Nephron (organoid): ENCODE data around the gene CLCNKA.

ENCODE experiments used
- H3K27ac Mint-ChIP-seq, 3 experiments: 2 replicates each; pipeline ENCODE4 v1.8.0; 2020; ENCODE audit warnings: mixed read lengths in 3 of 3, mild to moderate bottlenecking in 2 of 3, moderate library complexity in 1 of 3
- H3K27me3 Mint-ChIP-seq: 2 replicates; pipeline ENCODE4 v1.8.0; 2021; ENCODE audit warnings: low read depth, mild to moderate bottlenecking, moderate library complexity, mixed read lengths
- H3K36me3 Mint-ChIP-seq: 2 replicates; pipeline ENCODE4 v1.8.0; 2020; ENCODE audit warnings: low read depth, mixed read lengths
- H3K4me1 Mint-ChIP-seq: 2 replicates; pipeline ENCODE4 v1.8.0; 2020; ENCODE audit warnings: mixed read lengths
- H3K4me3 Mint-ChIP-seq, 3 experiments: 2 replicates each; pipeline ENCODE4 v1.8.0; 2020; ENCODE audit warnings: mild to moderate bottlenecking in 3 of 3, mixed read lengths in 3 of 3, moderate library complexity in 2 of 3
- H3K9me3 Mint-ChIP-seq: 2 replicates; pipeline ENCODE4 v1.8.0; 2020; ENCODE audit warnings: mixed read lengths
- TF ChIP-seq, protein P1 (sequence below), 3 experiments: fragments of 200-600 bp; sonication (generic); IDR thresholded peaks; one replicate each; pipeline ENCODE4 v1.5.0; 2021; ENCODE audit warnings: antibody characterized with exemption in 3 of 3; ENCODE audit not compliant: unreplicated experiment in 3 of 3

CLCNKA gene

DNA sequence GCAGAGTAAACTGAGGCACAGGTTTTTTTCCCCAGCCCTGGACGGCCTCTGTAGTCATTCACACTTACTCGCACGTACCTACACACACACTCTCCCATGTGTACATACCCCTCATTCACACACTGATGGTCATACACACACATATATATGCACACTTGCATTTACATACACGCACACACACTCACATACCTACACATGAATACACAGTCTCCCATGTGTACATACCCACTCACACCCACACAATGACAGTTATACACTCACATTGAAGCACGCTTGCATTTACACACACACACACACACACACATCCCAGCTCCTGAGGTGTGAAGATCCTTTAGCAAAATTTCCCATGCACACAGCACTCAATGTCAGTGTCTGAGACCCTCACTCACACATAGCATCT, 52.4 kb downstream of the CLCNKA start:
- H3K27ac Mint-ChIP-seq = peak overlapping the region; percentile 14 to 55 (median 46)
- H3K27me3 Mint-ChIP-seq = peaks cover 30% of the 10 kb centered on the region
- H3K9me3 Mint-ChIP-seq = peaks cover 3% of the 10 kb centered on the region

DNA sequence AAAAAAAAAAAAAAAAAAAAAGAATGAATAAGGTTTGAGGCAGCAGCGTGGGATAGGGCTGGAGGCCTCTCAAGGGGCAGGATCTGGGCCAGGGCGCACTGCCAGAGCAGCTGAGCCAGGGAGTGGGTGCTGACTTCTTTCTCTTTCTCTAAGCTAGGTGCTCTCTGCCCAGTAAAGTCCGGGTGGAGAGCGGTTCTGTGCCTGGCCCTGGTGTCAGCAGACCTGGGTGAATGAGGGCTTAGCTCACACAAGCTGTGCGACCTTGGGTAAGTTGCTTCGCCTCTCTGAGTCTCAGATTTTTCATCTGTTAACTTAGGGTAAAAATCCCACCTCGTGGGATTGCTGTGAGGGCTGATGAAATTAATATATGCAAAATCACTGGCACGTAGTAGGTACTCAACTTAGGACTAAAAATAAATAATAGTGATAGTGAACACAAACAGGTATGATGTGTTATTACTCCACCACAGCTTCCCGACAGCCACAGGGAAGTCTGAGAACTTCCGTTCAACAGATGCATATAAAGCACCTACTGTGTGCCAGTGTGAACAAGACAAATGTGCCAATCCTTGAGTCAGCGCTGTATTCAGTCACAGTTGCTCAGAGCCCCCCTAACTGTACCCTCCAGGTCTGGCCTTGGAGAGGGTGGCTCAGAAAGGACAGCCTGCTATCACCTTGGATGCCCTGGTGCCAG, 53.6 kb downstream of the CLCNKA start:
- no peaks in the 10 kb centered on the region for H3K36me3 Mint-ChIP-seq
- H3K27ac Mint-ChIP-seq = no peak overlapping the region
- H3K4me1 Mint-ChIP-seq = peaks cover 29% of the 10 kb centered on the region
- peak overlapping the region in 2 of 3 experiments; percentile 31 to 57 for H3K4me3 Mint-ChIP-seq
- peaks cover 25% of the 10 kb centered on the region for H3K27me3 Mint-ChIP-seq
- TF ChIP-seq, protein P1, sequence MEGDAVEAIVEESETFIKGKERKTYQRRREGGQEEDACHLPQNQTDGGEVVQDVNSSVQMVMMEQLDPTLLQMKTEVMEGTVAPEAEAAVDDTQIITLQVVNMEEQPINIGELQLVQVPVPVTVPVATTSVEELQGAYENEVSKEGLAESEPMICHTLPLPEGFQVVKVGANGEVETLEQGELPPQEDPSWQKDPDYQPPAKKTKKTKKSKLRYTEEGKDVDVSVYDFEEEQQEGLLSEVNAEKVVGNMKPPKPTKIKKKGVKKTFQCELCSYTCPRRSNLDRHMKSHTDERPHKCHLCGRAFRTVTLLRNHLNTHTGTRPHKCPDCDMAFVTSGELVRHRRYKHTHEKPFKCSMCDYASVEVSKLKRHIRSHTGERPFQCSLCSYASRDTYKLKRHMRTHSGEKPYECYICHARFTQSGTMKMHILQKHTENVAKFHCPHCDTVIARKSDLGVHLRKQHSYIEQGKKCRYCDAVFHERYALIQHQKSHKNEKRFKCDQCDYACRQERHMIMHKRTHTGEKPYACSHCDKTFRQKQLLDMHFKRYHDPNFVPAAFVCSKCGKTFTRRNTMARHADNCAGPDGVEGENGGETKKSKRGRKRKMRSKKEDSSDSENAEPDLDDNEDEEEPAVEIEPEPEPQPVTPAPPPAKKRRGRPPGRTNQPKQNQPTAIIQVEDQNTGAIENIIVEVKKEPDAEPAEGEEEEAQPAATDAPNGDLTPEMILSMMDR (IDR thresholded peaks at IDR 0.05; ENCODE audit: unreplicated experiment in 3 of 3) = no peak
- H3K9me3 Mint-ChIP-seq = peaks cover 3% of the 10 kb centered on the region

More for the DNA sequence above, 52.4 kb downstream of the CLCNKA start:
- peaks cover 29% of the 10 kb centered on the region for H3K4me1 Mint-ChIP-seq
- peak overlapping the region; percentile 76 to 81 (median 80) for H3K4me3 Mint-ChIP-seq
- TF ChIP-seq, protein P1 (IDR thresholded peaks at IDR 0.05; ENCODE audit: unreplicated experiment in 3 of 3) = no peak
- H3K36me3 Mint-ChIP-seq = no peaks in the 10 kb centered on the region

DNA sequence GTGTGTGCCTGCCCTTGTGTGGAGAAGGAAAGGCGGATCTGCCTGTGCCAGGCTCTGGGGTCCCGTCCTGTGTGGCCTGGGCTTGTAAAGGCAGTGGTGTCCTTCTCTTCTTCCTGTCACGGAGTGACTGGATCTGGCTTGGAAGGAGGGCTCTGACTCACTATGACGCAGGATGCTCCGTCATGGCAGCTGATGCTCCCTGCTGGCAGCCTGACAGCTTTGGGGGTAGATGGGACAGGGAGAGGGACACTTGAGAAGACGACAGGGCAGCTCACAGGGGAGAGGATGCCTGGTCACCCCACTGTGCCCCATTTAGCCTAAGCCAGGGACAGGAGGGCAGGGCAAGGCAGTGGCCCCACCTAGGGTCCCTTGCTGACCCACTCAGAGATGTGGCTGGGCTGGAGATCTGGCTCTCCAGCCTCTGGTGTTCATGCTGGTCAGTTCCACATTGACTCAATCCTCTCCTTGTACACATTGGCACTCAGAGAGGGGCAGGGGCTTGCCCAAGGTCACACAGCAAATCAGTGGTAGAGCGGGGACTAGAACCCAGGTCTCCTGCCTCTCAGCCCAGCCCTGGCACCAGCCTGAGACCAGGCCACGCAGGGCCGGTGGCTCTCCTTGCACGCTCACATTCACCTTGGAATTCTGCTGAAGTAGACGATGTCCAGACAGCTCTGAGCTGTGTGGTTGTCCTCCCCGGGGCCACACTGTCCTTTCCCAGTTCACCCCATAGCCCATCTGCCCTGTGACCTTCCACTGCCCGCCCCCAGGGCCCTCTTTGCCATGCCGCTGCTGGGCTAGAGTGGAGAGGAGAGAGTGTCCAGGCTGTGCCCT, 54.4 kb downstream of the CLCNKA start:
- Mint-ChIP-seq H3K9me3 (peaks cover 3% of the 10 kb centered on the region), H3K4me1 (peaks cover 29% of the 10 kb centered on the region), H3K36me3 (no peaks in the 10 kb centered on the region), H3K27me3 (peaks cover 25% of the 10 kb centered on the region), H3K4me3 (peak overlapping the region in 1 of 3 experiments; percentile 34), H3K27ac (no peak overlapping the region)
- TF ChIP-seq, protein P1 (IDR thresholded peaks at IDR 0.05; ENCODE audit: unreplicated experiment in 3 of 3) = no peak

DNA sequence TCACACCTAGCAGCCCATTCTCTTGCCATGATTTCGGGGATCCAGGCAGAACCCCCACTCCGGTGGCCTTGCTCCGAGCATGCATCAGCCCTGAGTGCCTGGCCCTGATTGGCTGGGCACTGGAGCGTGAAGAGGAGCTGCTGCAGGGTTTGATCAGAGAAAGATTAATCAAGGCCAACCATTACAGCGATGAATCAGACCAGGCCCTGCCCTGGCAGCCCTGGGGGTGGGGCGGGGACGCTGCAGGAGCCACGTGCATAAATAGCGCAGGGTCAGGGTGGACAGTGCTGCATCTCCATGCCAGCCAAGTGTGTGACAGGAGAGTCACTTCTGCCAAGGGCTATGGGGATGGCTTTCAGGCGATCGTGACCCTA, 55.0 kb downstream of the CLCNKA start:
- TF ChIP-seq, protein P1 (IDR thresholded peaks at IDR 0.05; ENCODE audit: unreplicated experiment in 3 of 3) = no peak
- peak overlapping the region in 1 of 3 experiments; percentile 3 for H3K27ac Mint-ChIP-seq
- peaks cover 23% of the 10 kb centered on the region for H3K27me3 Mint-ChIP-seq
- no peaks in the 10 kb centered on the region for H3K36me3 Mint-ChIP-seq
- H3K4me1 Mint-ChIP-seq = peaks cover 29% of the 10 kb centered on the region
- peak overlapping the region in 1 of 3 experiments; percentile 34 for H3K4me3 Mint-ChIP-seq
- H3K9me3 Mint-ChIP-seq = peaks cover 3% of the 10 kb centered on the region

DNA sequence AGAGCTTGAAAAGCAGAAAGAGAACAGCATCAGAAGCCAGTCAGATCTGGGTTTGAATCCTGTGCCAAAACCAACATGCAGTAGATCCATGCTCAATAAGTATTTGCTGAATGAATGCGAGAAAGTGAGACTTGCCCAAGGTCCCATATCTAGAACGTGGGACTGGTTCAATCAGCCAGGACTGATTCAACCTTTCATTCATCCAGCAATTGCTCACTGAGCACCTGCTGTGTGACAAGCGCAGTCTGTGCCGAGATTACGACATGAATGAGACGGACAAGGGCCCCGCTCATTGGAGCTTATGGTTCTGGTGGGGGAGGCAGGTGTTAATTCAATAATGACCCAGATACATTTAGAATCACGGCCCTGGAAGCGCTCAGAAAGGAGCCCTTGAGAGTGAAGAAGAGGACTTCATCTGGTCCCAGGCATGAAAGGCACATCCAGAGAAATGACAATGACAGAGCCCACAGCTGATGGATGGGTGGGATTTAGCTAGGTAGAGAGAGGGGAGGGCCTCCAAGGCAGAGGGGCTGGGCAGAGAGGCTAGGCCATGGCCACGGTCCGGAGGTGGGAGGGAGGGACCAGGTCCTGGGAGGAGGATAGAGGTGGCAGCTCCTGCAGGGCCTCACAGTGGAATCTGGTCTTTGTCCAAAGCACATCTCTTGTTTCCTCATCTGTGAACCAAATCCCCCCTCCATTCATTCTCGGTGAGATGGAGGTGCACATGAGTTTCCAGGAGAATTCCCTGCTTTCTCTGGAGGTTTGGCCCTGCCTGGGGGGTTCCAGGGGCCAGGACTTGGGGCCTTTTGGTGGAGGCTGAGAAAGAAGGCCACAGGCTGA, 55.8 kb downstream of the CLCNKA start:
- H3K4me1 Mint-ChIP-seq = peaks cover 29% of the 10 kb centered on the region
- H3K36me3 Mint-ChIP-seq = no peaks in the 10 kb centered on the region
- TF ChIP-seq, protein P1 (IDR thresholded peaks at IDR 0.05; ENCODE audit: unreplicated experiment in 3 of 3) = no peak
- H3K4me3 Mint-ChIP-seq = peak overlapping the region in 1 of 3 experiments; percentile 15
- peaks cover 3% of the 10 kb centered on the region for H3K9me3 Mint-ChIP-seq
- peaks cover 20% of the 10 kb centered on the region for H3K27me3 Mint-ChIP-seq
- H3K27ac Mint-ChIP-seq = peak overlapping the region in 2 of 3 experiments; percentile 18 to 27
